ENCODE measurements around the gene KLHL30. TPM values are rescaled to one million over a fixed set of nuclear protein-coding genes. Genes with fewer than 3 reads are reported as not detected.

The KLHL30 gene
- total and polyA plus RNA-seq, 4 experiments from 2014 or later = not detected

DNA sequence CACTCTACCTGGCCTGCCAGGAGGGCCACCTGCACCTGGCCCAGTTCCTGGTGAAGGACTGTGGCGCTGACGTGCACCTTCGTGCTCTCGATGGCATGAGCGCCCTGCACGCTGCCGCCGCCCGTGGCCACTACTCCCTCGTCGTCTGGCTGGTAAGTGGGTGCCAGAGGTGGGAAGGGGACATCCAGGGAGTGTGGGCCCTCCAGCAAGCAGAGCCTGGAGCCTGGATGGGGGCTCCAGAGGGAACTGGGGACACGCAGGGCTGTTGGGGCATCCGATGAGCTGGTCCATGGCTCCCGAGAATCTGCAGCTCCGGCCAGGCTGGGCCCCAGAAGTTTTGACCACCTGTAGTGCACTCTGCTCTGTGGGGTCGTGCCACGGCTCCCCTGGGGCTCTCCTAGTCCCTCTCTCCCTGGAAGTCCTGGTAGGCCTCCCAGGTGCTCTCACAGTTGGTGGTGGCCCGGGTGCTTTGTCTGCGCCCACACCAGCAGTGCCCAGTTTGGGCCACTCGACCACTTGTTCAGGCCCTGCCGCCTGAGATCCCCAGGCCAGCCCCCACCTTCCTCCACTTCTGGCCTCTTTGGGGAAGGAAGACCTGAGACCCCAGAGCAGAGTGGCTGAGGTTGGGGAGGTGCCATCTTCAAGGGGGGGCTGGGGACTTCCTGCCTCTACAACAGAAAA lies 33.6 kb upstream of the KLHL30 start:
- no peaks in the 10 kb centered on the region for H3K27me3 ChIP-seq (ENCODE audit: insufficient read depth, low read length)
- Mint-ChIP-seq H3K4me1 (peaks cover 0 to 18% (median 1%) of the 10 kb centered on the region in 4 donors), H3K27ac (no peak overlapping the region), H3K4me3 (no peak overlapping the region), H3K9me3 (no peaks in the 10 kb centered on the region), H3K36me3 (no peaks in the 10 kb centered on the region), H3K27me3 (no peaks in the 10 kb centered on the region)
- ChIA-PET POLR2A (ENCODE audit: partially characterized antibody) (no interaction called here), CTCF (ENCODE audit: partially characterized antibody) (interaction anchor here (0.5 kb wide), 1 partner anchor 180 kb away, joined by 3 read pairs; no protein-coding TSS in a partner anchor)
- no peak overlapping the region for H3K27ac ChIP-seq (ENCODE audit: low read depth, low read length)
- no peaks in the 10 kb centered on the region for H3K36me3 ChIP-seq (ENCODE audit: insufficient read depth, low read length)
- intact Hi-C loops (cut with micrococcal nuclease) = no loop called here
- no peak overlapping the region for H3K4me3 ChIP-seq (ENCODE audit: low read length in 2 of 2)
- no peaks in the 10 kb centered on the region for H3K4me1 ChIP-seq (ENCODE audit: insufficient read depth, low read length)
- no peak for DNase-seq
- no peaks in the 10 kb centered on the region for H3K9me3 ChIP-seq (ENCODE audit: control insufficient read depth in 1 of 2, low read length in 2 of 2)

DNA sequence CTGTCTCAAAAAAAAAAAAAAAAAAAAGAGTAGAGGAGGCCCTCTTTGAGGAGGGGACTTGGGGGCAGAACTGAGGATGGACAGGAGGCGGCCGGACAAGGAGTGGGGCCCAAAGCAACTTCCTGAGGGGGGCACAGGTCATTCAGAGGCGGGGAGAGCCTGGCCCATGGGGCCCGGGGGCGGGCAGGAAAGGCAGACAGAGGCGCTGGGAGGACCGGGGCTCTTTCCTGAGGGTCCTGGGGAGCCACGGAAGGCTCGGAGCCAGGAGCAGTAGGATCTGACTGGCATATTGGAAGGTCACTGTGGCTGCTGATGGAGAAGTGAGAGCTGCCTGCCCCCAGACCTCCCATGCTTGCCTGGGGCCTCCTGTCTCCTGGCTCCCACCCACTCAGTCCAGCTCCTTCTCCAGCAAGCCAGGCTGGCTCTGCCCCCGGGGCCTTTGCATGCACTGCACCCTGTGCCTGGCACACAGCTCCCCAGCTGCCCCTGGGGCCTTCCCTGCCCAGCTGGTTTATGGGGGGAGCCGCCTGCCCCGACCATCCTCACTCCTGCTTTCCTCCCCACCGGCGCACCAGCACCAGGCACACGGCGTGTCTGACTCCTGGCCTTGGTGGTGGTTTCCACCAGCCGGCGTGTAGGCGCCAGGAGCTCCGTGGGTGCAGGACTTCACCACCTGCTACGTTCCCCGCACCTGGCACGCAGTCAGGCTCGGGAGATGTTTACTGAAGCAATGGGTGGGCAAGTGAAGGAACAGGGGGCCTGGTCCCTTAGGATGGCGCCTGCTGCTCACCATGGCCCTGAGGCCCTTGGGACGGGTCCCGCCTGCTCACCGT lies 32.7 kb upstream of the KLHL30 start:
- no peaks in the 10 kb centered on the region for H3K36me3 Mint-ChIP-seq
- no peaks in the 10 kb centered on the region for H3K9me3 Mint-ChIP-seq

DNA sequence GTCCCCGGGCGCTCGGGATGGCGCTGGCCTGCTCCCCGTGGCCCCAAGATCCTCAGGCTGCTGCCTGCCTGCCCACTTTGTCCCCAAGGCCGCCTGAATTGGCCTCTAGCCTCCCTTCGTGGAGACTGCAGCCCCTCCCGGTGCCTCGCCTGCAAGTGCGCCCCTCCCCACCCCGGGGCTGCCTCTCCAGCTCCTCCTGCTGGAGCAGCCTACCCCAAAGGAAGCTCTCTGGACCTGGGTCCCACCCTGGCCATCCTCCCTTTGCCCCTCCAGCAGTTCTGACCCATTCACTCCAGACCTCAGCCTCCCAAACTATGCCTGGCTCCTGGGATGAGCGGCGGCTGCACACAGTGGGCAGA lies 32.1 kb upstream of the KLHL30 start:
- no peaks in the 10 kb centered on the region for H3K36me3 ChIP-seq (ENCODE audit: insufficient read depth, low read length)
- DNase-seq = no peak
- no peak overlapping the region for H3K4me3 ChIP-seq (ENCODE audit: low read length in 2 of 2)
- Mint-ChIP-seq H3K4me1 (peaks cover 0 to 18% (median 1%) of the 10 kb centered on the region in 4 donors), H3K4me3 (no peak overlapping the region), H3K9me3 (peaks cover 0 to 2% (median 0%) of the 10 kb centered on the region in 8 donors), H3K27me3 (no peaks in the 10 kb centered on the region), H3K27ac (no peak overlapping the region), H3K36me3 (no peaks in the 10 kb centered on the region)
- H3K9me3 ChIP-seq (ENCODE audit: control insufficient read depth in 1 of 2, low read length in 2 of 2) = no peaks in the 10 kb centered on the region
- H3K27ac ChIP-seq (ENCODE audit: low read depth, low read length) = no peak overlapping the region
- H3K4me1 ChIP-seq (ENCODE audit: insufficient read depth, low read length) = no peaks in the 10 kb centered on the region
- no peaks in the 10 kb centered on the region for H3K27me3 ChIP-seq (ENCODE audit: insufficient read depth, low read length)
- ChIA-PET CTCF (ENCODE audit: partially characterized antibody) (no interaction called here), POLR2A (ENCODE audit: partially characterized antibody) (no interaction called here)
- intact Hi-C loops (cut with micrococcal nuclease) = no loop called here

More for the DNA sequence above, 32.7 kb upstream of the KLHL30 start:
- POLR2A ChIA-PET (ENCODE audit: partially characterized antibody) = no interaction called here
- no peaks in the 10 kb centered on the region for H3K9me3 ChIP-seq (ENCODE audit: control insufficient read depth in 1 of 2, low read length in 2 of 2)
- Mint-ChIP-seq H3K4me3 (no peak overlapping the region), H3K4me1 (peaks cover 0 to 18% (median 1%) of the 10 kb centered on the region in 4 donors), H3K27me3 (no peaks in the 10 kb centered on the region), H3K27ac (peak overlapping the region in 1 of 7 donors; percentile 70)
- no peak overlapping the region for H3K4me3 ChIP-seq (ENCODE audit: low read length in 2 of 2)
- no peak for DNase-seq
- intact Hi-C loops (cut with micrococcal nuclease) = no loop called here
- no peaks in the 10 kb centered on the region for H3K4me1 ChIP-seq (ENCODE audit: insufficient read depth, low read length)
- H3K36me3 ChIP-seq (ENCODE audit: insufficient read depth, low read length) = no peaks in the 10 kb centered on the region
- no peak overlapping the region for H3K27ac ChIP-seq (ENCODE audit: low read depth, low read length)
- no peaks in the 10 kb centered on the region for H3K27me3 ChIP-seq (ENCODE audit: insufficient read depth, low read length)
- CTCF ChIA-PET (ENCODE audit: partially characterized antibody) = no interaction called here

DNA sequence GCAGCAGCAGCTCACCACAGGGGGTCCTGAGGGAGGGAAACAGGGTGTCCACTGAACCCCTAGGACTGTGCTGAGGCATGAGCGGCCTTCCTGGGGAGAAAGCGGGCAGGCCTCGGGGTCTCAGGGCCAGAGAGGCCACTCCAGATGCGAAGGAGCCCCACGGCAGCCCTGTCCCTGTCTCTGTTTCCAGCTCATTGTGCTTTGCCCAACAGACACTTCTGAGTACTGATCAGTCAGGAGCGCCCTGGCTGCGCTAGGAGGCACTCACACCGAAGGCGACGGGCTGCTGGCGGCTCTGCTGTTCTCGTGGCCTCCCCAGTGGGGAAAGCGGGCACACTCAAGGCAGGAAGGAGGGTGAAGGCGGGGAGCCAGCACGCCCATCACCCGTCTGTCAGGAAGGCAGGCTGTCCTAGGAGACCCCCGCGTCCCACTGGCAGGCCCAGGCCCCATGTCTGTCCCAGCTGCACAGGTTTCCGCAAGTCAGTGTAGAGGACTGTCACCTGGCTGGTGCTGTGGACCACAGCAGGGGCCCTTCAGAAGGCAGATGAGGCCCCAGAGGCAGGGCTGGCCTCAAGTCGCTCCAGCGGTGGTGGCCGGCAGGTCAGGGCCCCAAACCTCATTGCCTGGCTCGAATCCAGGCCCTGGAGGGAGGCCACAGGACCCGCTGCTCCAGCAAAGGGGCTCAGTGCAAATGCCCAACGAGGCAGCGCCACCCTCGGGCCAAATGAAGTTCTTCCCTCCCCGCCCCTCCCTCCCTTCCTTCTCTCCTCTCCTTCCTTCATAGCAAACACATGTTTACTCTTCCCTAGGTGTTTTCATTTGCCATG lies 31.6 kb upstream of the KLHL30 start:
- peaks cover 0 to 8% (median 0%) of the 10 kb centered on the region in 8 donors for H3K9me3 Mint-ChIP-seq
- Histone ChIP-seq H3K27ac (ENCODE audit: low read depth, low read length) (no peak overlapping the region), H3K4me3 (ENCODE audit: low read length in 2 of 2) (no peak overlapping the region), H3K27me3 (ENCODE audit: insufficient read depth, low read length) (no peaks in the 10 kb centered on the region), H3K9me3 (ENCODE audit: control insufficient read depth in 1 of 2, low read length in 2 of 2) (no peaks in the 10 kb centered on the region), H3K4me1 (ENCODE audit: insufficient read depth, low read length) (no peaks in the 10 kb centered on the region), H3K36me3 (ENCODE audit: insufficient read depth, low read length) (no peaks in the 10 kb centered on the region)
- H3K27ac Mint-ChIP-seq = no peak overlapping the region
- no peak for DNase-seq
- intact Hi-C loops (cut with micrococcal nuclease) = no loop called here
- no peaks in the 10 kb centered on the region for H3K36me3 Mint-ChIP-seq
- ChIA-PET POLR2A (ENCODE audit: partially characterized antibody) (no interaction called here), CTCF (ENCODE audit: partially characterized antibody) (no interaction called here)
- H3K4me1 Mint-ChIP-seq = peaks cover 0 to 18% (median 1%) of the 10 kb centered on the region in 4 donors
- no peaks in the 10 kb centered on the region for H3K27me3 Mint-ChIP-seq
- H3K4me3 Mint-ChIP-seq = no peak overlapping the region

DNA sequence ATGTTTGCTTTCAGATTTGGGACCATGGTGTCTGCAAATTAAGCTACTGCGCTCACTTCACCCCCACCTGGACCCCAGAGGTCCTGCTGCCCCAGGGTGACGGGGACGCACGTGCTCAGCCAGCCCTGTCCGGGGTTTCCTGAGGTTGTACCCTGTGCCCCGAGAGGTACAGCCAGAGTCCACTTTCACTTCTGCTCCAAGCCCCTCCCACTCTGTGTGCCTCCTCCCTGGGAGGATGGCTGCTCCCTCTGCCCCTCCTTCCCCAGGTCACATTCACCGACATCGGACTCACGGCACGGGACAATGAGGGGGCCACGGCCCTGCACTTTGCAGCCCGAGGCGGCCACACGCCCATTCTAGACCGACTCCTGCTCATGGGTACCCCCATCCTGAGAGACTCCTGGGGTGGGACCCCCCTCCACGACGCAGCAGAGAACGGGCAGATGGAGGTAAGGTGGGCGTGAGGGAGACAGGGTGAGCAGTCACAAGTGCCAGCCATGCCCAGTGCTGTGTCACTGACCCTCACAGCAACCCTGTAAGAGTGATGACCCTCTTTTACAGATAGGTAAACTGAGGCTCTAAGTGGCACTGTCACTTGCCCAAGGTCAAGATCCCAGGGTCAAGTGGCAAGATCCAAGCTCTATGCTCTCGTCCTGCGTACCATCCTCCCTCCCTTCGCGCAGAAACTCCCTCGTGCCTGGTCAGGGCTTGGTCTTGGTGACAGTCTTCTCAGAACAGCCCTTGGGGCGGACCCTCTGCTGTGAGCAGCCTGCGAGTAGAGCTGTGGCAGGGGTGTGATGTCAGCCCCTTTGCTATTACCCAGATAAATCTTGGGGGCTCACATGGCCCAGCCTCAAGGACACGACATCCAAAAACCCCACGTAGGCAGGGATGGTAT lies 30.7 kb upstream of the KLHL30 start:
- peak overlapping the region in 1 of 7 donors; percentile 37 for H3K27ac Mint-ChIP-seq
- intact Hi-C loops (cut with micrococcal nuclease) = no loop called here
- H3K4me3 ChIP-seq (ENCODE audit: low read length in 2 of 2) = no peak overlapping the region
- H3K36me3 Mint-ChIP-seq = no peaks in the 10 kb centered on the region
- H3K9me3 Mint-ChIP-seq = peaks cover 0 to 16% (median 5%) of the 10 kb centered on the region in 8 donors
- DNase-seq = peak in 1 of 5 donors; percentile 34
- ChIA-PET CTCF (ENCODE audit: partially characterized antibody) (no interaction called here), POLR2A (ENCODE audit: partially characterized antibody) (no interaction called here)
- no peaks in the 10 kb centered on the region for H3K9me3 ChIP-seq (ENCODE audit: control insufficient read depth in 1 of 2, low read length in 2 of 2)
- H3K36me3 ChIP-seq (ENCODE audit: insufficient read depth, low read length) = no peaks in the 10 kb centered on the region
- no peak overlapping the region for H3K4me3 Mint-ChIP-seq
- no peaks in the 10 kb centered on the region for H3K4me1 ChIP-seq (ENCODE audit: insufficient read depth, low read length)
- H3K27me3 ChIP-seq (ENCODE audit: insufficient read depth, low read length) = no peaks in the 10 kb centered on the region
- no peaks in the 10 kb centered on the region for H3K27me3 Mint-ChIP-seq
- H3K27ac ChIP-seq (ENCODE audit: low read depth, low read length) = no peak overlapping the region
- peaks cover 0 to 18% (median 1%) of the 10 kb centered on the region in 4 donors for H3K4me1 Mint-ChIP-seq

DNA sequence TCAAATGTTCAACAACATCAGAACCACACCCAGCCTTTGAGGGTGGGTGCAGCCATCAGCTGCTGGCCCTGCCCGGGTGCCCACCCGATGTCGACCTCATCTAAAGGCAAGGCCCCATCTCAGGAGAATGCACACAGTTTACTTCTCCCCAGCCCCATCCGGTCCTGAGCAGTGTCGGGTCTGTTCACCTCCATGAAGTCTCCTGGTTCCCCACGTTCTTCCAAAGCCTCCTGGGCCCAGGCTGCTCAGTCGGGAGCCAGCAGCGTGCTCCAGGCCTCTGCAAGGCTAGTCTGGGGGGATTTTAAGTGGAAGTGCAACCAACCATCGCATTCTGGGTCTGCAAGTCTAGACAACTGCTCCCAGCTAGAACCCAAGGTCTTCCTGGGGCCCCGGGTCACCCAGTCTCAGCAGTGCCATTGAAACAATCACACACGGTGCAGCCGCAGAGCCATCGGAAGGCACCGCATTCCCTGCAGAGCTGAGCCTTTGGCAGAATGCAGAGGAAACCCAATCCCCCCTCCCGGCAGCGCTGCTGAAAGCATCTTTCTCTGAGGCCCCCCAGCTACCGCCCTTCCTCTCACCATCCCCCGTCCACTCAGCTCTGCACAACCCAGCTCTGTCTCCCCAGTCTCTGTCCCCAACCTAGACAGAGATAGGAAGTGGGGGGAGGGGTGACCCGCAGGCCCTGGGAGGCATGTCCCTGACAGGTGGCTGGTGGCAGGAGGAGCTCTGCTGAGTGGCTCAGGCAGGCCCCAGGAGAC lies 29.9 kb upstream of the KLHL30 start:
- H3K4me1 Mint-ChIP-seq = peaks cover 0 to 18% (median 1%) of the 10 kb centered on the region in 4 donors
- no peak overlapping the region for H3K4me3 ChIP-seq (ENCODE audit: low read length in 2 of 2)
- CTCF ChIA-PET (ENCODE audit: partially characterized antibody) = interaction anchor here (0.9 kb wide), 1 partner anchor 155 kb away, joined by 3 read pairs; no protein-coding TSS in a partner anchor
- no peaks in the 10 kb centered on the region for H3K36me3 Mint-ChIP-seq
- no peaks in the 10 kb centered on the region for H3K27me3 ChIP-seq (ENCODE audit: insufficient read depth, low read length)
- H3K27me3 Mint-ChIP-seq = no peaks in the 10 kb centered on the region
- no peak for DNase-seq
- H3K4me3 Mint-ChIP-seq = no peak overlapping the region
- H3K36me3 ChIP-seq (ENCODE audit: insufficient read depth, low read length) = no peaks in the 10 kb centered on the region
- no peaks in the 10 kb centered on the region for H3K4me1 ChIP-seq (ENCODE audit: insufficient read depth, low read length)
- H3K9me3 Mint-ChIP-seq = peaks cover 0 to 20% (median 11%) of the 10 kb centered on the region in 8 donors
- no peak overlapping the region for H3K27ac ChIP-seq (ENCODE audit: low read depth, low read length)
- no peak overlapping the region for H3K27ac Mint-ChIP-seq
- intact Hi-C loops (cut with micrococcal nuclease) = no loop called here
- POLR2A ChIA-PET (ENCODE audit: partially characterized antibody) = no interaction called here
- no peaks in the 10 kb centered on the region for H3K9me3 ChIP-seq (ENCODE audit: control insufficient read depth in 1 of 2, low read length in 2 of 2)
